ENCODE results near the gene ENPP5. TPM values are rescaled to one million over a fixed set of nuclear protein-coding genes. Genes with fewer than 3 reads are reported as not detected.
"Not testable (repeated sequence)": the region's sequence is repeated elsewhere in the genome, so short reads cannot be mapped to it uniquely, and the experiment has no call there.

ENPP5 gene
- total RNA-seq, 4 donors from 2014 or later, result 0.32 to 8.6 (median 1.7) TPM

DNA sequence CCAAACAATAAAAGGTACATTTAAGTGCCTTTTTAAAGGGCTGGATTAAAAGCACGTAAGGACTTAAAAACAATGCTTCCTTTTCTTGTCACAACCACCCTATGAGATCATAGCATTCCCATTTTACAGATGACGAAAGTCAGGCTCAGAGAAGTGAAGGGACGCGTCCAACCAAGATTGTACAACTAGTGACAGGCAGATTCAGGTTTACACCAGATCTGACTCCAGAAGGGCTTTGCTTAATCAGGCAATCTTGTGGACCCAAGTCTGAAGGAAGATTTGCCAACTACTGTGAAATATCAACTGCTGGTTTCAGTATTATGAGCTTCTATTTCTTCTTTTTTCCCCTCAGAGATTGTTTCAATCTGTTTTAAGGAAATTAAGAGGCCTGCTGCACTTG is 40.1 kb downstream of the ENPP5 start:
- ATAC-seq (ENCODE audit: low FRiP score) (no peak), DNase-seq (ENCODE audit: low spot score) (no peak)
- no peak for TF ChIP-seq CTCF (IDR thresholded peaks at IDR 0.05)

DNA sequence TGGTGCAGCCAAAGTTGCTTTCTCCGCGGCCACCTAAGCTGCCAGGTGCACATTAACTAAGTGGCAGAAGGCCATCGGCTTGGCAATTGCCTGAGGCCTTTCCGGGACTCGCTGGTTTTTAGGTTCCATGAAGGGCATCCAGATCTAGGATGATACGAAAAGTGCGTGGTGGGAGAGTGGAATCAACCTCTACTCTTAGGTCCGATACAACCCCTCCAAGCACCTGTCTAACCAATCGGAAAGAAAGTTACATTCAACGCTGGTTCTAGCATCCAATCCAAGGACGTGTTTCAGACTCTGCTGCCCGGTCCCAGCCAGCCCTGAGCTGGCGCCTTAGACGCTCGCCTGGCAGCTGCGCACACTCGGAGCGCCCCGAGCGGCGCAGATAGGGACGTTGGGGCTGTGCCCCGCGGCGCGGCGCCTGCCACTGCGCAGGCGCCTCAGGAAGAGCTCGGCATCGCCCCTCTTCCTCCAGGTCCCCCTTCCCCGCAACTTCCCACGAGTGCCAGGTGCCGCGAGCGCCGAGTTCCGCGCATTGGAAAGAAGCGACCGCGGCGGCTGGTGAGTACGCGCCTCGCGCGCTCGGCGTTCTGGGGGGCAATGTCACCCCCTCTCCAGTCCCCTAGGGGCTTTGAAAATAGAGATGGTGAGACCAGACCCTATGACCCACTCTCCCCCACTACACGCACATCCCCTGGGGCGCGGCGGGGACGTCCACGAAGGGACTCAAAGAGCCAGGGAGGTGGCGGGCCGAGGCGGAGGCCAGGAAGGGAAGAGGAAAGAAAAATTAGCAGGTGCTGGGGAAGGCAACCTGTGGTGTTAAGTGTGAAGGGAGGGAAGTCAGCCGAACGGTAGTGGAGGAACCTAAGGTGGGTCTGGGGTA is 40.9 kb downstream of the ENPP5 start, which contains the start of gene ENPP4:
TSS of gene ENPP4 (plus strand) at position 361 of the 883 bp plus-strand sequence. CDS start 9,595 bp downstream, outside the sequence.
- ATAC-seq (ENCODE audit: low FRiP score), result peak; percentile 100
- TF ChIP-seq CTCF (IDR thresholded peaks at IDR 0.05), result no peak
- DNase-seq (ENCODE audit: low spot score), result peak; percentile 34

DNA sequence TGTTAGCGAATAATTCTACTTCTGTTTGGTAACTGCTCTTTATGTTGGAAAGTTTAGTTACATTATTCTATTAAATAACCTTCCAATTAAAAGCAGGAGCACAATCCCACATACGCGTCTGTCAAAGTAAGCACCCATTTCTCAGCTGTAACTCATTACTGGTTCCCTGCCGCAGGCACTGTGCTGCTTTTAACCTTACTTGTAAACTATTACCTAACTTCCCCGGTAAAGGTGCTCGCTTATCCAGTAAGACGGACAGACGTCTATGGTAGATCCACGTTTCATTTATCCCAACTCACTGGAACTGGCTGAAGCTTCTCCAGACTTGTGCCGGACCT is 41.5 kb downstream of the ENPP5 start:
- ATAC-seq (ENCODE audit: low FRiP score), result no peak
- no peak for TF ChIP-seq CTCF (IDR thresholded peaks at IDR 0.05)
- DNase-seq (ENCODE audit: low spot score), result no peak

GRCh38 chr6:46128476-46128875 is 42.3 kb downstream of the ENPP5 start:
- TF ChIP-seq CTCF (IDR thresholded peaks at IDR 0.05), result no peak
- DNase-seq (ENCODE audit: low spot score), result no peak
- no peak for ATAC-seq (ENCODE audit: low FRiP score)

- DNase-seq (ENCODE audit: low spot score); ATAC-seq (ENCODE audit: low FRiP score): not testable (repeated sequence)
Observed at GRCh38 chr6:46119679-46120078, 51.1 kb downstream of the ENPP5 start.

DNA sequence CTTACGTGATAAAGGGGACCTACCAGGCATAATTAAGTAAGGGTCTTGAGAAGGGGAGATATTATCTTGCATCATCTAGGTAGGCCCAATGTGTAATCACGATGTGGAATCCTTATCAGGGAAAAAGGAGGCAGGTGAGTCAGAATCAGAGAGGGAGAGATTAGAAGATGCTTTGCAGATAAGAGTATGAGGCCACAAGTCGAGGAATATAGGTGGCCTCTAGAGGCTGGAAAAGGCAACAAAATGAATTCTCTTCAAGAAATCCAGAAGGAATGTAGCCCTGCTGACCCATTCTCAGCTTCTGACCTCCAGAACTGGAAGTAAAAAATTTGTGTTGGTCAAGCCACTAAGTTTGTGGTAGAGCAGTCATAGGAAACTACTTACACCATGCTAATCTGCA is 51.9 kb downstream of the ENPP5 start:
- no peak for TF ChIP-seq CTCF (IDR thresholded peaks at IDR 0.05)
- DNase-seq (ENCODE audit: low spot score) (no peak), ATAC-seq (ENCODE audit: low FRiP score) (no peak)

DNA sequence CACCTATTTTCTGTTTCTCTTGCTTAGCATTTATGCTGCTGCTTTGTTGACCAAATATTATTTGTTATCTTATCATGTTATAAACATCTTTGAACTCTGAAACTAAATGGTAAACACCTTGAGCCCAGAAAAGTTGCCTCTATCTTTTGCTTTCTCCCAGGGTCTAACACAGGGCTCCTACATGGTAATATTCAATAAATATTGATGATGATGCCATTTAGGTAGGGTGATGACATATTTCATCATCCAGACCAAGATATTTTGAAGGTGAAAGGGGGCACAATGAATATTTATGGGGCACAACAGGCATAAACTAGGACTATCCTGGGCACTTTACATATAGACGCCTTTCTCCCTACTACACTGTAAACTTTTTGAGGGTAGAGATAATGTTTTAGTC is 52.6 kb downstream of the ENPP5 start:
- no peak for TF ChIP-seq CTCF (IDR thresholded peaks at IDR 0.05)
- DNase-seq (ENCODE audit: low spot score), result no peak
- ATAC-seq (ENCODE audit: low FRiP score), result no peak

All from omental fat pad (tissue), 4 donors.